RWPE1 (cell line): Measurements from ENCODE around the gene CCBE1.

Experiments used
- CTCF ChIA-PET: fragments of 350-600 bp; sonication (Branson Sonifier 250); formaldehyde crosslinking; extraction: SDS; loops from one replicate; lab custom pipeline; 2021; lab: Yijun Ruan, JAX
- POLR2A ChIA-PET: fragments of 400-600 bp; formaldehyde crosslinking; extraction: SDS; loops from one replicate; lab custom pipeline; 2020; ENCODE audit warnings: antibody characterized with exemption; ENCODE audit not compliant: low non-redundant PET; lab: Yijun Ruan, JAX
- DNase-seq: peaks from one replicate; pipeline ENCODE4 v3.0.0; 2012; ENCODE audit warnings: low spot score
- H3K27ac ChIP-seq: fragments of 450-650 bp; 2 replicates; pipeline ENCODE4 v1.5.1; 2017
- CTCF ChIP-seq: fragments of 450-650 bp; conservative IDR thresholded peaks from 2 replicates; pipeline ENCODE4 v1.5.1; 2017; ENCODE audit warnings: low read depth, mild to moderate bottlenecking

Gene CCBE1

GRCh38 chr18:59725142-59725541 lies 27.9 kb upstream of the CCBE1 start:
- DNase-seq, result no peak
- CTCF ChIA-PET, result no interaction called here
- no peak for TF ChIP-seq CTCF
- H3K27ac ChIP-seq, result no peak overlapping the region
- POLR2A ChIA-PET, result no interaction called here

- no peak for TF ChIP-seq CTCF
- ChIA-PET CTCF (no interaction called here), POLR2A (no interaction called here)
- H3K27ac ChIP-seq, result no peak overlapping the region
- DNase-seq, result no peak
Observed at GRCh38 chr18:59724103-59724502, 26.9 kb upstream of the CCBE1 start.

GRCh38 chr18:59721931-59722330 lies 24.7 kb upstream of the CCBE1 start:
- no peak for TF ChIP-seq CTCF
- H3K27ac ChIP-seq, result no peak overlapping the region
- no peak for DNase-seq
- POLR2A ChIA-PET, result no interaction called here
- CTCF ChIA-PET, result no interaction called here

- DNase-seq, result no peak
- CTCF ChIA-PET, result no interaction called here
- H3K27ac ChIP-seq, result no peak overlapping the region
- POLR2A ChIA-PET, result no interaction called here
- no peak for TF ChIP-seq CTCF
Observed at GRCh38 chr18:59721211-59721610, 24.0 kb upstream of the CCBE1 start.

- CTCF ChIA-PET, result interaction anchor here (0.5 kb wide), 1 partner anchor 471 kb away, joined by 3 read pairs; no protein-coding TSS in a partner anchor
- no peak overlapping the region for H3K27ac ChIP-seq
- POLR2A ChIA-PET, result no interaction called here
Observed at GRCh38 chr18:59719544-59720181, 22.4 kb upstream of the CCBE1 start.

GRCh38 chr18:59718464-59719157 lies 21.4 kb upstream of the CCBE1 start:
- DNase-seq, result no peak
- TF ChIP-seq CTCF, result no peak
- ChIA-PET POLR2A (no interaction called here), CTCF (no interaction called here)
- H3K27ac ChIP-seq, result peak overlapping the region; percentile 83

More at GRCh38 chr18:59719544-59720181, 22.4 kb upstream of the CCBE1 start:
- DNase-seq, result no peak
- no peak for TF ChIP-seq CTCF
